ENCODE measurements around the gene ZSWIM1.

GRCh38 chr20:45841407-45842129 lies 39.5 kb upstream of the ZSWIM1 start:
- no peak for TF ChIP-seq PKNOX1 (IDR thresholded peaks at IDR 0.05)
- no peak for TF ChIP-seq FOXK2 (IDR thresholded peaks at IDR 0.05)
- no peak for TF ChIP-seq BHLHE40 (IDR thresholded peaks at IDR 0.05; ENCODE audit: borderline replicate concordance)
- TF ChIP-seq SUZ12 (IDR thresholded peaks at IDR 0.05), result no peak
- TF ChIP-seq FOXM1 (IDR thresholded peaks at IDR 0.05; ENCODE audit: borderline replicate concordance), result no peak
- TF ChIP-seq LEF1 (IDR thresholded peaks at IDR 0.05; ENCODE audit: borderline replicate concordance), result no peak
- TF ChIP-seq NFRKB (IDR thresholded peaks at IDR 0.05), result no peak
- no peak for TF ChIP-seq ELF4 (IDR thresholded peaks at IDR 0.05)
- no peak for TF ChIP-seq FOXA1 (IDR thresholded peaks at IDR 0.05)
- TF ChIP-seq ARNT (IDR thresholded peaks at IDR 0.05), result no peak
- no peak for TF ChIP-seq TARDBP (IDR thresholded peaks at IDR 0.05)
- no peak for TF ChIP-seq ZNF384 (IDR thresholded peaks at IDR 0.05)
- no peak for TF ChIP-seq L3MBTL2 (conservative IDR thresholded peaks at IDR 0.05)
